KMS-11 (cell line): Measurements from ENCODE around the gene C18orf54.

Source experiments
- H2AFZ ChIP-seq: fragments of 200-600 bp; sonication (generic); 2 replicates; pipeline ENCODE4 v1.6.1; 2016; ENCODE audit warnings: antibody characterized with exemption, mixed run types, low read depth
- H3K27ac ChIP-seq: fragments of 200-600 bp; sonication (generic); 2 replicates; pipeline ENCODE4 v1.6.1; 2016; ENCODE audit warnings: mild to moderate bottlenecking, mixed run types
- H3K27me3 ChIP-seq: fragments of 200-600 bp; sonication (generic); 2 replicates; pipeline ENCODE4 v1.6.1; 2017; ENCODE audit warnings: mild to moderate bottlenecking, low read depth, mixed run types, moderate library complexity; ENCODE audit not compliant: insufficient read depth
- H3K36me3 ChIP-seq: fragments of 200-600 bp; sonication (generic); 2 replicates; pipeline ENCODE4 v1.6.1; 2017; ENCODE audit warnings: mild to moderate bottlenecking, mixed run types; ENCODE audit not compliant: insufficient read depth
- H3K4me1 ChIP-seq: fragments of 200-600 bp; sonication (generic); 2 replicates; pipeline ENCODE4 v1.6.1; 2016; ENCODE audit warnings: mild to moderate bottlenecking, low read depth, mixed run types; ENCODE audit not compliant: poor library complexity, severe bottlenecking
- H3K4me2 ChIP-seq: fragments of 200-600 bp; sonication (generic); 2 replicates; pipeline ENCODE4 v1.7.0; 2016; ENCODE audit warnings: mild to moderate bottlenecking, mixed run types
- H3K4me3 ChIP-seq: fragments of 200-600 bp; sonication (generic); IDR thresholded peaks from 2 replicates; pipeline ENCODE4 v1.6.1; 2017; ENCODE audit warnings: low read depth, low read length, mixed read lengths; ENCODE audit not compliant: insufficient read depth
- H3K79me2 ChIP-seq: fragments of 200-600 bp; sonication (generic); 2 replicates; pipeline ENCODE4 v1.6.1; 2016; ENCODE audit warnings: low read depth, mixed run types; ENCODE audit not compliant: insufficient read depth
- H3K9ac ChIP-seq: fragments of 200-600 bp; sonication (generic); 2 replicates; pipeline ENCODE4 v1.6.1; 2016; ENCODE audit warnings: mild to moderate bottlenecking, mixed run types
- H4K20me1 ChIP-seq: fragments of 200-600 bp; sonication (generic); 2 replicates; pipeline ENCODE4 v1.6.1; 2016; ENCODE audit warnings: mild to moderate bottlenecking, mixed run types; ENCODE audit not compliant: insufficient read depth
- CTCF ChIP-seq: fragments of 200-600 bp; sonication (generic); conservative IDR thresholded peaks from 2 replicates; pipeline ENCODE4 v1.6.1; 2017; ENCODE audit warnings: low read depth, mild to moderate bottlenecking, antibody characterized with exemption, low read length, moderate library complexity, mixed read lengths

The C18orf54 gene

GRCh38 chr18:54426085-54426665 lies 68.5 kb downstream of the C18orf54 start:
- H2AFZ ChIP-seq, result no peak overlapping the region
- TF ChIP-seq CTCF, result no peak
- H3K4me1 ChIP-seq, result no peaks in the 10 kb centered on the region
- H4K20me1 ChIP-seq, result no peaks in the 10 kb centered on the region
- no peaks in the 10 kb centered on the region for H3K79me2 ChIP-seq
- H3K36me3 ChIP-seq, result no peaks in the 10 kb centered on the region
- no peak overlapping the region for H3K4me2 ChIP-seq
- no peak overlapping the region for H3K9ac ChIP-seq
- no peak overlapping the region for H3K4me3 ChIP-seq
- H3K27ac ChIP-seq, result no peak overlapping the region
- no peaks in the 10 kb centered on the region for H3K27me3 ChIP-seq
